ENCODE results near the gene BIRC7. TPM values are rescaled to one million over a fixed set of nuclear protein-coding genes. Genes with fewer than 3 reads are reported as not detected.

Gene BIRC7
- total RNA-seq, 2 experiments from 2014 or later = 0.42 TPM; not detected in 1

DNA sequence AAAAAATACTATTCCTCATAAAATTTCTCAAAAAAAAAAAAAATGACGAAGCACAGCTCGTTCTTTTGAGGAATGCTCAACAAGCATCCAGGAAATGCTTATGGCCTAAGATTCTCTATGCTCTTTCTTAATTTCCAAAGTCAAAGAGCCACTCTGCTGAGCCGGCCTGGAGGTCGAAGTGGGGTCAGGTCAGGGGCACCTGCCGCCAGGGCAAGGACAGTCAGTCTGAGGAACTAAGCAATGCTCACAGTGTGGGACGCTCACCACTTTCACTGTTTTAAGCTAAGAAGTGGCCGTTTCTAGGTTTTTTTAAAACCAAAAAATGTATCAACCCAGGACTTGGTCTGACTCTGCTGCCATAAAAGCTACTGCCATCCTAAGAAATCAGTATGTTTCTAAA is 37.1 kb upstream of the BIRC7 start:
- H3K36me3 ChIP-seq (ENCODE audit: insufficient read depth, low read length) = peaks cover 93% of the 10 kb centered on the region
- CTCF ChIA-PET (ENCODE audit: unreplicated experiment) = no interaction called here
- H3K4me2 ChIP-seq (ENCODE audit: low read length) = no peak overlapping the region
- no peak overlapping the region for H3K4me3 ChIP-seq (ENCODE audit: low read depth, low read length, poor library complexity, severe bottlenecking)
- POLR2A ChIA-PET = interaction anchor here (0.7 kb wide), 1 partner anchor 659 kb away, joined by 3 read pairs; no protein-coding TSS in a partner anchor
- no peaks in the 10 kb centered on the region for H3K9me3 ChIP-seq (ENCODE audit: low read length)
- H3K27ac ChIP-seq (ENCODE audit: low read depth, low read length, poor library complexity, severe bottlenecking) = no peak overlapping the region
- peaks cover 40% of the 10 kb centered on the region for H4K20me1 ChIP-seq (ENCODE audit: insufficient read depth, low read length)
- intact Hi-C loops (cut with micrococcal nuclease; ENCODE audit: unreplicated experiment) = no loop called here
- no peaks in the 10 kb centered on the region for H3K4me1 ChIP-seq (ENCODE audit: insufficient read depth, low read length, poor library complexity, severe bottlenecking)
- H2AFZ ChIP-seq (ENCODE audit: low read length) = no peak overlapping the region
- DNase-seq (ENCODE audit: low spot score) = no peak
- no peak for TF ChIP-seq EZH2phosphoT487 (IDR thresholded peaks at IDR 0.05; ENCODE audit: borderline replicate concordance, low read depth, low read length)
- TF ChIP-seq, protein P1, sequence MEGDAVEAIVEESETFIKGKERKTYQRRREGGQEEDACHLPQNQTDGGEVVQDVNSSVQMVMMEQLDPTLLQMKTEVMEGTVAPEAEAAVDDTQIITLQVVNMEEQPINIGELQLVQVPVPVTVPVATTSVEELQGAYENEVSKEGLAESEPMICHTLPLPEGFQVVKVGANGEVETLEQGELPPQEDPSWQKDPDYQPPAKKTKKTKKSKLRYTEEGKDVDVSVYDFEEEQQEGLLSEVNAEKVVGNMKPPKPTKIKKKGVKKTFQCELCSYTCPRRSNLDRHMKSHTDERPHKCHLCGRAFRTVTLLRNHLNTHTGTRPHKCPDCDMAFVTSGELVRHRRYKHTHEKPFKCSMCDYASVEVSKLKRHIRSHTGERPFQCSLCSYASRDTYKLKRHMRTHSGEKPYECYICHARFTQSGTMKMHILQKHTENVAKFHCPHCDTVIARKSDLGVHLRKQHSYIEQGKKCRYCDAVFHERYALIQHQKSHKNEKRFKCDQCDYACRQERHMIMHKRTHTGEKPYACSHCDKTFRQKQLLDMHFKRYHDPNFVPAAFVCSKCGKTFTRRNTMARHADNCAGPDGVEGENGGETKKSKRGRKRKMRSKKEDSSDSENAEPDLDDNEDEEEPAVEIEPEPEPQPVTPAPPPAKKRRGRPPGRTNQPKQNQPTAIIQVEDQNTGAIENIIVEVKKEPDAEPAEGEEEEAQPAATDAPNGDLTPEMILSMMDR (conservative IDR thresholded peaks at IDR 0.05; ENCODE audit: low read length) = no peak
- H3K79me2 ChIP-seq (ENCODE audit: insufficient read depth, low read depth, low read length) = peaks cover 70% of the 10 kb centered on the region
- BruUV-seq (replicated peaks) = no TSS peak
- H3K9me2 ChIP-seq (ENCODE audit: insufficient read depth, low read length) = no peaks in the 10 kb centered on the region

DNA sequence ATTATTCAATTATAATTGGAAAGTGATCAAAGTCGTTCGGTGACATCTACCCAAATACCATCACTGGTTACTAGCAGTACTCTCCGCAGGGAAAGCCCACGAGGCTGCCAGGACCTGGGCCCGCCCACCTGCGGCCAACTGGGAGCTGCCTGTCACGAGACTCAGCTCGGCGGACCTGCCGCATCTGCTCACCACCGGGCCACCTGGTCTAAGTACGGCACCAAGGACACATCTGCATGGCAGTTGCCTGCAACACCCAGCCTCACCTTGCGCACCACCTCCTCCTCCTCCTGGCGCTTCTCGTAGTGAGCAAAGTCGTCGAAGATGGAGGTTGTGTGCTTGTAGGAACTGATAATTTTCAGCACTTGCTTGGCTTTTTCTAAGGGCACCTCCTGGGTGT is 33.7 kb upstream of the BIRC7 start:
- peaks cover 97% of the 10 kb centered on the region for H3K36me3 ChIP-seq (ENCODE audit: insufficient read depth, low read length)
- CTCF ChIA-PET (ENCODE audit: unreplicated experiment) = interaction anchor here (0.6 kb wide), 1 partner anchor 22 kb away, joined by 3 read pairs; no protein-coding TSS in a partner anchor
- POLR2A ChIA-PET = no interaction called here
- no peak for DNase-seq (ENCODE audit: low spot score)
- H3K9me3 ChIP-seq (ENCODE audit: low read length) = no peaks in the 10 kb centered on the region
- H3K9me2 ChIP-seq (ENCODE audit: insufficient read depth, low read length) = no peaks in the 10 kb centered on the region
- no peaks in the 10 kb centered on the region for H3K4me1 ChIP-seq (ENCODE audit: insufficient read depth, low read length, poor library complexity, severe bottlenecking)
- intact Hi-C loops (cut with micrococcal nuclease; ENCODE audit: unreplicated experiment) = no loop called here
- H3K27ac ChIP-seq (ENCODE audit: low read depth, low read length, poor library complexity, severe bottlenecking) = no peak overlapping the region
- no peak overlapping the region for H3K4me3 ChIP-seq (ENCODE audit: low read depth, low read length, poor library complexity, severe bottlenecking)
- BruUV-seq (replicated peaks) = no TSS peak
- no peak overlapping the region for H2AFZ ChIP-seq (ENCODE audit: low read length)
- no peak for TF ChIP-seq EZH2phosphoT487 (IDR thresholded peaks at IDR 0.05; ENCODE audit: borderline replicate concordance, low read depth, low read length)
- TF ChIP-seq, protein P1 (conservative IDR thresholded peaks at IDR 0.05; ENCODE audit: low read length) = no peak
- H4K20me1 ChIP-seq (ENCODE audit: insufficient read depth, low read length) = peaks cover 30% of the 10 kb centered on the region
- peaks cover 61% of the 10 kb centered on the region for H3K79me2 ChIP-seq (ENCODE audit: insufficient read depth, low read depth, low read length)
- H3K4me2 ChIP-seq (ENCODE audit: low read length) = no peak overlapping the region

DNA sequence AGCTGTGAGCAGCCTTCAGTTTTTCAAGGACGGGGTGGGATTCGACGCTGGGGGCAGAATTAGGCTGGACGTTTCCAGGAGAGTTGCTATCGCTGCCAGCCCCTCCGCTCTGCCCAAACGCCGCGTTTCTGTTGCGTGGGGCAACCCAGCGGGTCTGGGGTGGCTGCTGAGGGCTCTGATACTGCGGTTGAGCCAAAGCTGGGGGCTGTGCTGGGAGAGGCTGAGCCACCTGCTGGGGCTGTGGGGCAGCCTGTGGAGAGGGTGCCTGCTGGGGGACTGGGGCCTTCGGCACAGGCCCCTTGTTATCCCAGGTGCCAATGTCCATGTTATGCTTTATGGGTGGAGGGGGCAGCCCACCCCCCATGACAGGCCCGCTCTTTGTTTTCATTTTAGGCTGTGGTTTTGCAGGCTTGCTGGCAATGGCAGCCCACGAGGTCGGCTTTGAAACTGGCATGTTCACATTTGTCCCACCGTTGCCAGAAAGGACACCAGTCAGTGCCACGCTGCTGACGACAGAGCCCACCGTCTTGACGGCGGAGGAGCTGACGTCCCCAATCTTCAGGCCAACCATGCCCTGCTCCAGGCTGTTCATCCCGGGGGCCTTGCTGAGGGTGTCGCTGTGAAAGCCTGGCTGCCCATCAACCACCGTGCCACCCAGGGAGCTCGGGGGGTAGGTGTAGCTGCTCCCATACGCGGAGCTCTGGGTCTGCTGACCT is 32.7 kb upstream of the BIRC7 start:
- TF ChIP-seq, protein P1 (conservative IDR thresholded peaks at IDR 0.05; ENCODE audit: low read length) = no peak
- TF ChIP-seq EZH2phosphoT487 (IDR thresholded peaks at IDR 0.05; ENCODE audit: borderline replicate concordance, low read depth, low read length) = no peak
- no TSS peak for BruUV-seq (replicated peaks)
- Histone ChIP-seq H3K9me3 (ENCODE audit: low read length) (no peaks in the 10 kb centered on the region), H3K27ac (ENCODE audit: low read depth, low read length, poor library complexity, severe bottlenecking) (no peak overlapping the region), H3K79me2 (ENCODE audit: insufficient read depth, low read depth, low read length) (peaks cover 59% of the 10 kb centered on the region), H3K4me2 (ENCODE audit: low read length) (no peak overlapping the region), H2AFZ (ENCODE audit: low read length) (no peak overlapping the region), H3K9me2 (ENCODE audit: insufficient read depth, low read length) (no peaks in the 10 kb centered on the region), H3K4me3 (ENCODE audit: low read depth, low read length, poor library complexity, severe bottlenecking) (no peak overlapping the region), H3K36me3 (ENCODE audit: insufficient read depth, low read length) (peaks cover 95% of the 10 kb centered on the region), H3K4me1 (ENCODE audit: insufficient read depth, low read length, poor library complexity, severe bottlenecking) (no peaks in the 10 kb centered on the region), H4K20me1 (ENCODE audit: insufficient read depth, low read length) (peaks cover 23% of the 10 kb centered on the region)
- intact Hi-C loops (cut with micrococcal nuclease; ENCODE audit: unreplicated experiment) = no loop called here
- POLR2A ChIA-PET = no interaction called here
- CTCF ChIA-PET (ENCODE audit: unreplicated experiment) = no interaction called here
- no peak for DNase-seq (ENCODE audit: low spot score)

Data from OCI-LY7 (cell line).